ENCODE measurements around the gene PLXNB2.

- TF ChIP-seq CTCF (IDR thresholded peaks at IDR 0.05; ENCODE audit: low read depth, low read length, poor library complexity, severe bottlenecking) (no peak), EZH2phosphoT487 (IDR thresholded peaks at IDR 0.05; ENCODE audit: borderline replicate concordance, low read length) (no peak)
Measured at GRCh38 chr22:50308986-50309600, 1.6 kb upstream of the PLXNB2 start.
